Neural cell (in vitro differentiated cells): Measurements from ENCODE around the gene DNAJA1.
"Not testable (repeated sequence)": the region's sequence is repeated elsewhere in the genome, so short reads cannot be mapped to it uniquely, and the experiment has no call there.

Experiments used
- CTCF ChIP-seq: fragments of 450-650 bp; IDR thresholded peaks from 2 replicates; pipeline ENCODE4 v1.5.1; 2014; ENCODE audit warnings: antibody characterized with exemption, mild to moderate bottlenecking, moderate library complexity; ENCODE audit not compliant: poor library complexity, severe bottlenecking
- EP300 ChIP-seq: fragments of 450-650 bp; conservative IDR thresholded peaks from 2 replicates; pipeline ENCODE4 v1.6.1; 2014; ENCODE audit warnings: antibody characterized with exemption, mild to moderate bottlenecking, moderate library complexity; ENCODE audit not compliant: poor library complexity, severe bottlenecking
- EZH2 ChIP-seq: fragments of 200-600, 300-800 bp; shearing (Covaris generic), sonication (generic); IDR thresholded peaks from 2 replicates; pipeline ENCODE4 v1.6.1; 2014; ENCODE audit warnings: antibody characterized with exemption, low read length, borderline replicate concordance, mild to moderate bottlenecking; ENCODE audit not compliant: insufficient read depth, poor library complexity, severe bottlenecking
- POLR2AphosphoS5 ChIP-seq: IDR thresholded peaks from 2 replicates; pipeline ENCODE4 v1.6.1; 2012
- REST ChIP-seq: IDR thresholded peaks from 2 replicates; pipeline ENCODE4 v1.6.1; 2012; ENCODE audit warnings: borderline replicate concordance

- TF ChIP-seq CTCF, REST, POLR2AphosphoS5, EZH2, EP300: not testable (repeated sequence)
These were observed 24.4 kb upstream of the DNAJA1 start for GRCh38 chr9:33000682-33001055.
